Epithelial cell of esophagus (primary cell): ENCODE data around the gene TMEM131L.

Source experiments
- DNase-seq: peaks from one replicate; pipeline ENCODE4 v3.0.0; 2010; ENCODE audit warnings: low read depth
- H3K4me3 ChIP-seq: 2 replicates; pipeline ENCODE4 v1.5.1; 2011; ENCODE audit warnings: mild to moderate bottlenecking, low read length, control low read depth
- CTCF ChIP-seq: IDR thresholded peaks from 2 replicates; pipeline ENCODE4 v1.5.1; 2011; ENCODE audit warnings: low read depth, mild to moderate bottlenecking, low read length, control low read depth, inconsistent platforms; ENCODE audit not compliant: insufficient read depth; ENCODE audit errors: missing control alignments

The TMEM131L gene

GRCh38 chr4:153619811-153620210 lies 153.7 kb downstream of the TMEM131L start:
- H3K4me3 ChIP-seq = no peak overlapping the region
- no peak for DNase-seq
- TF ChIP-seq CTCF = no peak

DNA sequence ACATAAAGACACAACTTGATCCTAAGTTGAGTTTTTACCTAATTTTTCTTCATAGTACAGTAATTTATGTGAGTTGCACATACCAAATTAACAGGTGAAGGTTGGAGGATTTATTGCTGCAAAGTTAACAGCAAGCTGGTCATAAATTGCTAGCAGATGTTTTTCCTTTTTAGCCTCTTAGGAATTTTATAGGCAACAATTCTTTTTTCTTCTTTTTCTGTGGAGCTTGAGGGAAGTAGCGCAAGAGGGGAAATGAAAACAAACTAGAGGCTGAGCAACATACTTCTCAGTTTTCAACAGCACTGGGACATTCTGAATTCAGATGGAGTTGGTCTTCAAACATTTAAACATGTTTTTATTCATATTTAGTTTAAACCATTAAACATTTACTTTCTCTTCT lies 154.2 kb downstream of the TMEM131L start:
- no peak for TF ChIP-seq CTCF
- DNase-seq = no peak

GRCh38 chr4:153622093-153622492 lies 155.9 kb downstream of the TMEM131L start:
- no peak for DNase-seq
- no peak for TF ChIP-seq CTCF
- no peak overlapping the region for H3K4me3 ChIP-seq

More for the DNA sequence above, 154.2 kb downstream of the TMEM131L start:
- no peak overlapping the region for H3K4me3 ChIP-seq

DNA sequence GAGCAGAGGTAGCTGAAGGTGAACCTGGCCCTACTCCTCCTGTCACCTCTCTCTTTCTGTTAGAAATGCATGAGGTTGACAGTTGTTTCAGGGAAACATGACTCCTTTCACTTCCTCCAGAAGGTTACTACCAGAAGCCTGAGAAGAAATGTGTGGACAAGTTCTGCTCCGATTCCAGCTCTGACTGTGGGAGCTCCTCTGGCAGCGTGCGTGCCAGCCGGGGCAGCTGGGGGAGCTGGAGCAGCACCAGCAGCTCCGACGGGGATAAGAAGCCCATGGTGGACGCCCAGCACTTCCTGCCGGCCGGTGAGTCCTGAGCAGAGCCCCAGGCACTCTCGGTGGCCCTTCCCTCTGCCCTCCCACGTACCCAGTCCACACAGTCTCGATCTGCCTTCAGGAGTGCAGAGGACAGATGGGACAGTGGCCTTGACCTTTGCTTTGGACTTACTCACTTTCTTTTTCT lies 156.6 kb downstream of the TMEM131L start:
- TF ChIP-seq CTCF = no peak
- H3K4me3 ChIP-seq = no peak overlapping the region
- no peak for DNase-seq

GRCh38 chr4:153623491-153623890 lies 157.3 kb downstream of the TMEM131L start:
- no peak for TF ChIP-seq CTCF
- DNase-seq = no peak

GRCh38 chr4:153628796-153629315 lies 162.7 kb downstream of the TMEM131L start:
- no peak overlapping the region for H3K4me3 ChIP-seq
- no peak for TF ChIP-seq CTCF
- no peak for DNase-seq

More at GRCh38 chr4:153623491-153623890, 157.3 kb downstream of the TMEM131L start:
- H3K4me3 ChIP-seq = no peak overlapping the region

DNA sequence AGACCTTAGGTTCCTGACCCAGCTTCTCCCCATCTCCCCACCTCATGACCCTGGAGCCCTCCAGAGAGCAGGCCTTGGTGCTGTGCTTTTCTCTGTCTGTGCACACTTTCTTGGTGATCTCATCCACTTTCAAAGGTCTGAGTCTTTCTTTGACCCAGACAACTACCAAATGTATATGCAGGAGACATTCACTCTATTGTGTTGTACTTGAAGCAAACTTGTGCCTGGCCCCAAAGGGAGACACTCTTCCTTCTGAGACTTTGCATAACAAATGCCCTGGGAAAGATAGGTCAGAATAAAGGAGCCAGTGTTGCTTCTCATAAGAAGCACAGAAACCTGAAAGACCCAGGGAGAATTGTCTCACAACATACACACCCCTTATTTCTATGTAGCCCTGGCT lies 163.6 kb downstream of the TMEM131L start:
- no peak for TF ChIP-seq CTCF
- no peak for DNase-seq
- H3K4me3 ChIP-seq = no peak overlapping the region
